ENCODE results near the gene PALD1.

- TF ChIP-seq CTCF (IDR thresholded peaks at IDR 0.05) (no peak), POLR2A (IDR thresholded peaks at IDR 0.05) (no peak)
Measured at GRCh38 chr10:70594161-70594560, 115.6 kb downstream of the PALD1 start.

Measured in body of pancreas (tissue), 4 donors.